Astrocyte (in vitro differentiated cells and primary cell): Measurements from ENCODE around the gene MESP1. TPM values are rescaled to one million over a fixed set of nuclear protein-coding genes. Genes with fewer than 3 reads are reported as not detected.

Source experiments
- DNase-seq: peaks from one replicate; pipeline ENCODE4 v3.0.0-alpha.2; 2010; ENCODE audit warnings: low read depth
- FAIRE-seq: peaks from 2 replicates; lab custom pipeline; 2011; peaks lifted over from hg19 to GRCh38; lab: Jason Lieb, UNC
- H2AFZ ChIP-seq: 2 replicates; pipeline ENCODE4 v1.6.0; 2012; ENCODE audit warnings: low read depth, low read length, inconsistent platforms
- H3K27ac ChIP-seq: 2 replicates; pipeline ENCODE4 v1.5.1; 2011; ENCODE audit warnings: low read depth, low read length, inconsistent platforms
- H3K27me3 ChIP-seq: 2 replicates; pipeline ENCODE4 v1.6.0; 2011; ENCODE audit warnings: low read length, inconsistent platforms; ENCODE audit not compliant: insufficient read depth
- H3K36me3 ChIP-seq: 2 replicates; pipeline ENCODE4 v1.5.1; 2011; ENCODE audit warnings: low read length, inconsistent platforms; ENCODE audit not compliant: insufficient read depth
- H3K4me1 ChIP-seq: 2 replicates; pipeline ENCODE4 v1.5.1; 2011; ENCODE audit warnings: low read length, inconsistent platforms; ENCODE audit not compliant: insufficient read depth
- H3K4me2 ChIP-seq: 2 replicates; pipeline ENCODE4 v1.6.0; 2012; ENCODE audit warnings: low read length, inconsistent platforms
- H3K4me3 ChIP-seq: 2 replicates; pipeline ENCODE4 v1.5.1; 2011; ENCODE audit warnings: low read depth, mild to moderate bottlenecking, low read length, inconsistent platforms; ENCODE audit not compliant: insufficient read depth
- H3K79me2 ChIP-seq: 2 replicates; pipeline ENCODE4 v1.6.0; 2012; ENCODE audit warnings: mild to moderate bottlenecking, low read length, inconsistent platforms; ENCODE audit not compliant: insufficient read depth
- H3K9ac ChIP-seq: 2 replicates; pipeline ENCODE4 v1.6.0; 2012; ENCODE audit warnings: mild to moderate bottlenecking, low read length, inconsistent platforms
- H3K9me3 ChIP-seq: 2 replicates; pipeline ENCODE4 v1.5.1; 2012; ENCODE audit warnings: low read depth, mild to moderate bottlenecking, low read length, inconsistent platforms; ENCODE audit not compliant: insufficient read depth
- H4K20me1 ChIP-seq: 2 replicates; pipeline ENCODE4 v1.6.0; 2012; ENCODE audit warnings: low read length, inconsistent platforms; ENCODE audit not compliant: insufficient read depth
- H3K27ac Mint-ChIP-seq: one replicate; pipeline ENCODE4 v1.8.0; 2021; ENCODE audit warnings: mild to moderate bottlenecking, mixed read lengths; ENCODE audit not compliant: unreplicated experiment
- H3K27me3 Mint-ChIP-seq: one replicate; pipeline ENCODE4 v1.8.0; 2021; ENCODE audit warnings: low read depth, mixed read lengths; ENCODE audit not compliant: unreplicated experiment
- H3K36me3 Mint-ChIP-seq: one replicate; pipeline ENCODE4 v1.8.0; 2021; ENCODE audit warnings: low read depth, mixed read lengths; ENCODE audit not compliant: unreplicated experiment
- H3K4me1 Mint-ChIP-seq: one replicate; pipeline ENCODE4 v1.8.0; 2021; ENCODE audit warnings: low read depth, mixed read lengths; ENCODE audit not compliant: unreplicated experiment
- H3K4me3 Mint-ChIP-seq: one replicate; pipeline ENCODE4 v1.8.0; 2021; ENCODE audit warnings: mild to moderate bottlenecking, moderate library complexity, mixed read lengths; ENCODE audit not compliant: unreplicated experiment
- H3K9me3 Mint-ChIP-seq: one replicate; pipeline ENCODE4 v1.8.0; 2021; ENCODE audit warnings: mild to moderate bottlenecking, mixed read lengths; ENCODE audit not compliant: unreplicated experiment
- CTCF ChIP-seq: IDR thresholded peaks from 2 replicates; pipeline ENCODE4 v1.5.1; 2011; ENCODE audit warnings: low read depth, mild to moderate bottlenecking, inconsistent platforms, low read length, moderate library complexity; ENCODE audit not compliant: insufficient read depth
- EZH2 ChIP-seq: IDR thresholded peaks from 2 replicates; pipeline ENCODE4 v1.6.1; 2012; ENCODE audit warnings: mild to moderate bottlenecking, low read length, inconsistent platforms; ENCODE audit not compliant: insufficient read depth
- total RNA-seq: library from RNA; stranded (reverse); gene quantifications from 2 replicates; pipeline ENCODE4 v1.2.1, GENCODE V29; 2021

Gene MESP1
- total RNA-seq, 1 donor from 2014 or later: not detected

GRCh38 chr15:89766357-89767311 lies 15.6 kb upstream of the MESP1 start:
- peaks cover 6% of the 10 kb centered on the region for H3K4me1 ChIP-seq
- no peaks in the 10 kb centered on the region for H4K20me1 ChIP-seq
- H3K4me3 ChIP-seq: no peak overlapping the region
- H3K27me3 ChIP-seq: no peaks in the 10 kb centered on the region
- Mint-ChIP-seq H3K4me1 (peaks cover 2% of the 10 kb centered on the region), H3K27me3 (peaks cover 17% of the 10 kb centered on the region), H3K9me3 (no peaks in the 10 kb centered on the region), H3K36me3 (no peaks in the 10 kb centered on the region), H3K4me3 (no peak overlapping the region), H3K27ac (no peak overlapping the region)
- no peaks in the 10 kb centered on the region for H3K9me3 ChIP-seq
- DNase-seq (no peak), FAIRE-seq (no peak)
- H3K27ac ChIP-seq: no peak overlapping the region
- no peaks in the 10 kb centered on the region for H3K36me3 ChIP-seq
- no peak overlapping the region for H3K9ac ChIP-seq
- no peak overlapping the region for H2AFZ ChIP-seq
- no peak for TF ChIP-seq CTCF
- no peak for TF ChIP-seq EZH2
- no peaks in the 10 kb centered on the region for H3K79me2 ChIP-seq
- no peak overlapping the region for H3K4me2 ChIP-seq

- H3K27me3 ChIP-seq: no peaks in the 10 kb centered on the region
- Mint-ChIP-seq H3K27me3 (peaks cover 17% of the 10 kb centered on the region), H3K9me3 (no peaks in the 10 kb centered on the region), H3K27ac (no peak overlapping the region), H3K36me3 (no peaks in the 10 kb centered on the region), H3K4me3 (no peak overlapping the region), H3K4me1 (peaks cover 2% of the 10 kb centered on the region)
- no peak overlapping the region for H3K27ac ChIP-seq
- no peak overlapping the region for H3K4me3 ChIP-seq
- TF ChIP-seq CTCF: no peak
- H3K9me3 ChIP-seq: no peaks in the 10 kb centered on the region
- H3K4me2 ChIP-seq: no peak overlapping the region
- H3K4me1 ChIP-seq: peaks cover 6% of the 10 kb centered on the region
- H2AFZ ChIP-seq: no peak overlapping the region
- no peak for FAIRE-seq
- H3K79me2 ChIP-seq: no peaks in the 10 kb centered on the region
- no peak for DNase-seq
- no peak overlapping the region for H3K9ac ChIP-seq
- no peaks in the 10 kb centered on the region for H4K20me1 ChIP-seq
- H3K36me3 ChIP-seq: no peaks in the 10 kb centered on the region
Measured at GRCh38 chr15:89765694-89766093, 14.6 kb upstream of the MESP1 start.

- no peaks in the 10 kb centered on the region for H4K20me1 ChIP-seq
- H3K4me1 ChIP-seq: no peaks in the 10 kb centered on the region
- no peaks in the 10 kb centered on the region for H3K9me3 ChIP-seq
- DNase-seq (no peak), FAIRE-seq (no peak)
- TF ChIP-seq CTCF (no peak), EZH2 (no peak)
- no peaks in the 10 kb centered on the region for H3K4me1 Mint-ChIP-seq
- no peaks in the 10 kb centered on the region for H3K36me3 ChIP-seq
- H3K9me3 Mint-ChIP-seq: no peaks in the 10 kb centered on the region
- no peaks in the 10 kb centered on the region for H3K36me3 Mint-ChIP-seq
- no peak overlapping the region for H2AFZ ChIP-seq
- no peak overlapping the region for H3K4me2 ChIP-seq
- H3K79me2 ChIP-seq: no peaks in the 10 kb centered on the region
- no peak overlapping the region for H3K4me3 Mint-ChIP-seq
- H3K4me3 ChIP-seq: no peak overlapping the region
- H3K27me3 ChIP-seq: no peaks in the 10 kb centered on the region
- no peak overlapping the region for H3K27ac Mint-ChIP-seq
- H3K27ac ChIP-seq: no peak overlapping the region
- H3K27me3 Mint-ChIP-seq: peaks cover 25% of the 10 kb centered on the region
- no peak overlapping the region for H3K9ac ChIP-seq
Measured at GRCh38 chr15:89761929-89762328, 10.9 kb upstream of the MESP1 start.
